Suppressor macrophage treated with lipopolysaccharide for 4 hours (primary cell): Measurements from ENCODE around the gene PLSCR2.
"Not testable (repeated sequence)": the region's sequence is repeated elsewhere in the genome, so short reads cannot be mapped to it uniquely, and the experiment has no call there.

ENCODE experiments used
- DNase-seq: peaks from one replicate; pipeline ENCODE4 v3.0.0-alpha.2; 2020

PLSCR2 gene

DNA sequence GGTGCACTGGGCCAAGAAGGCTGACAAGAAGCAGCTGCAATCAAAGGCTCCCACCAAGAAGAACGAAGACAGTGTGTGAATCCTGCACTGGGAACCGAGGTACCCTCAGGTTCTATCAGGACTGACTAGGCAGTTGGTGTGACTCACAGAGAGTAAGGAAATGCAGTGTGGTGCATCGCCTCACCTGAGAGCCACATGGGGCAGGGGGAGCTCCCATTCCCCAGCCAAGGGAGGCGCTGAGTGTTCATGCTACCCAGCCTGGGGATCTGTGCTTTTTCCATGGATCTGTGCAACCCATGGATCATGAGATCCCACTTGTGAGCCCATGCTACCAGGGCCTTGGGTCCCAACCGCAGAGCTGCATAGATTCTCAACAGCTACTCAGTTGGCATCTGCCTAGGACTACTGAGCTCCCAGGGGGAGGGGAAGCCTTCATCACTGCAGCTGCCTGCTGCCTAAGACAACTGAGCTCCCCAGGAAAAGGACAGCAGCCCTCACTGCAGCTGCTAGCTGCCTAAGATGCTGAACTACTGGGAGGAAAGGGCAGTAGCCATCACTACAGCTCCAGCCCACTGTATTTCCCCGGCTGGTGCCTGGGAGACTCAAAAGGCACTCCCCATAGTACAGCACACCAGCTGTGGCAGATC lies 6.9 kb upstream of the PLSCR2 start:
- DNase-seq = no peak

DNA sequence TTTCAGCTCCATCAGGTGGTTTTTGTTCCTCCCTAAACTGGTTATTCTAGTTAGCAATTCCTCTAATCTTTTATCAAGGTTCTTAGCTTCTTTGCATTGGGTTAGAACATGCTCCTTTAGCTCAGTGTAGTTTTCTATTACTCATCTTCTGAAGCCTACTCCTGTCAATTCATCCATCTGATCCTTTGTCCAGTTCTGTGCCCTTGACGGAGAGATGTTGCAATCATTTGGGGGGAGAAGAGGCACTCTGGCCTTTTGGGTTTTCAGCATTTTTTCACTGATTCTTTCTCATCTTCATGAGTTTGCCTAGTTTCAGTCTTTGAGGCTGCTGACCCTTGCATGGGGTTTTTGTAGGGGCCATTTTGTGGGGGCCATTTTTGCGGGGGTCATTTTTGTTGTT lies 5.6 kb upstream of the PLSCR2 start:
- DNase-seq = not testable (repeated sequence)

DNA sequence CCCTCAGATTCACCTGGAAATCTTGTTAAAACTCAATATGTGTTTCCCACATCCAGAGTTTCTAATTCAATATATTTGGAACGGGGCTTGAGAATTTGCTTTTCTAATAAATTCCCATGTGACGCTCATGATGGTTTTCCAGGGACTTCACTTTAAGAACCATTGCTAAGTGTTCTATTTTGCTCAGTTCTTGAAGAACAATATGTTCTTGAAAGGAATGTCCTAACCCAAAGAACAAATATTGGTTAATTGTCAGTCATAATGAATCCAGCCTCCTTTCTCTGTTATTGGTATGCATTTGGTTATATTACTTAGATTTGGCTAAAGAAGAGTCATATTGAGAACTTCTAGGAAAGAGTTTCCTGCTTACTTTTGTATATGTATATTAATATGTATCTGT lies 4.4 kb upstream of the PLSCR2 start:
- DNase-seq = no peak

DNA sequence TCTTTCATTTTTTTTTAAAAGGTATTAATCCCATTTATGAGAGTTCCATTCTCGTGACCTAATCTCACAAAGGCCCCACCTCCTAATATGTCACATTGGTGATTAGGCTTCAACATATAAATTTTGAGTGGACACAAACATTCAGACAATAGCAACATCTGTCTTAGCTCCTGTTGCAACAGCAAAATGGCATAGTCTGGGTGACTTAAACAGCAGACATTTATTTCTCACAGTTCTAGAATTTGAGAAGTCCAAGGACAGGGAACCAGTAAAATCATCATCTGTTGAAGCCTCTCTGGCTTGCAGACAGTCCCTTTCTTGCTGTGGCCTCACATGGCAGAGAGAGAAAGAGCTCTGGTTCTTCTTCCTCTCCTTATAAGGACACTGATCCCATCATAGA lies 3.2 kb upstream of the PLSCR2 start:
- DNase-seq = no peak

DNA sequence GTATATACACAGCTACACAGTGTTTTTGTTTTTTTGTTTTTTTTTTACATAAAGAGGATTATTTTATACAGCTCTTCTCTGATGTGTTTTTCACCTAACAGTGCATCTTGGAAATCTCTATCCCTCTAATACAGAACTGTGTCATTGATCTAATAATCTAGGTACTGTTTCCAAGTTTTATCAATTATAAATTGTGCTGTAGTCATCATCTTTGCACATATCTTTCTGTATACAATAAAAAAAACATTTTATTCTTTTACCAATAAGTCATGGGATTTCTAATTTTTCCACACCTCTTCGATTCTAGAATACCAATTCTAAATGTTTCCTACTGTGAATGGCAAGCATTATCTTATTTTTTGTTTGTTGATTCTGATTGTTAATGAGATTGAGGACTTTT lies 1.7 kb upstream of the PLSCR2 start:
- no peak for DNase-seq

DNA sequence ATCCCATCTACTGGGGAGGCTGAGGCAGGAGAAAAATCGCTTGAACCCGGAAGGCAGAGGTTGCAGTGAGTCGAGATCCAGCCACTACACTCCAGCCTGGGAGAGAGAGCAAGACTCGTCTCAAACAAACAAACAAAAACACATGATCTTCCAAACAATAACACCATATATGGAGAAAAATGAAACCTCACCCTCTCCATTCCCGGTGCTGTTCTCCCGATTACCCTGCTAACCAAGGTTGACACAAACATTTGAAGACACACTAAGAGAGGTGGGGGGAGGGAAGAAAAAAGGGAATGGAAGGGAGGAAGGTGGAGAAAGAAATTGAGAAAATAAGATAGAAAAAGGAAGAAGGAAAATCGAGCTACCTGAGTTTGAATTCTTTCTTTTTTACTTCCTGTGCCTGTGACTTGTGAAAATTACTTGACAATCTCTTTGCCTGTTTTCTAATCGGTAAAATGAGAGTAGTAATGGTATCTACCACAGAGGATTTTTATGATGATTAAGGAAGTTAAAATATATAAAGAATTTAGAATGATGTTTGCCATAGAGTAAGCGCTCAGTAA lies 1.1 kb upstream of the PLSCR2 start:
- no peak for DNase-seq

DNA sequence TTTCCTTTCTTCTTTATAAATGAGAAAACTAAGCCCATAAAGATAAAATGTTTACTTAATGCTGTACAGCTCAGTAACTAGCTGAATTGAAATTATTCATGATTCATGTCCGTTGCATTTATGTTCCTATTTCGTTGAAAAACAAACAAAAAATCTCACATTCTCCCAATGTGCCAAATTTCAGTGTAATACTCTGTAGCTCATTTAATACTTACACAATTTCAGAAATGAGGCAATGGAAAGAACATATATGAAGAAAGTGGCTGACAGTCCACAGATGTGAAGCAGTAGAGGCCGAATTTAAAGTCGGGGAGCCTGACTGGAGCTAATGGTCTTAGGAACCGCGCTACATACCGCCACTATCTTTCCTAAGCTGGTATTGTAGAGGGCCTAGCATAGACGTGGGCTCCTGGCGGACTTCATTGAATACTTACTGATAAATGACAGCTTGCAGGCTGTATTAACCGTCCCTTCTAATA lies 651 bp downstream of the PLSCR2 start:
- peak; percentile 11 for DNase-seq

DNA sequence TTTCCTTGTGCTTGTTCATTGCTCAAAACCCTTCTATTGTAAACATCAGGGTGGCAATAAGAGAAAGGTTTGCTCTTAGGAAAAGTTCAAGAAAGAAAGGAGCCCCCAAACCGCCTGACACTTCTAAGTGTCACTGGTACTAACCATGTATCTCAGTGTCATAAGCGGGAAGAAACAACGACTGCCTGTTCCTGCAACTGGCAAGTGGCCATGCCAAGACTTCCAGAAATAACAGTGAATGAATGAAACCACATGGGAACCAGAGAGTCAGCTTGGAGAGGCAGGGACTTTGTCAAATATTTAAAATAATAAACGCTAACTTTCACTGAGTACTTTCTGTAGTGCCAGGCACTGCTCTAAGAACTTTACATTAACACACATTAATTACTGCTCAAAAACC lies 1.1 kb downstream of the PLSCR2 start:
- DNase-seq = no peak

DNA sequence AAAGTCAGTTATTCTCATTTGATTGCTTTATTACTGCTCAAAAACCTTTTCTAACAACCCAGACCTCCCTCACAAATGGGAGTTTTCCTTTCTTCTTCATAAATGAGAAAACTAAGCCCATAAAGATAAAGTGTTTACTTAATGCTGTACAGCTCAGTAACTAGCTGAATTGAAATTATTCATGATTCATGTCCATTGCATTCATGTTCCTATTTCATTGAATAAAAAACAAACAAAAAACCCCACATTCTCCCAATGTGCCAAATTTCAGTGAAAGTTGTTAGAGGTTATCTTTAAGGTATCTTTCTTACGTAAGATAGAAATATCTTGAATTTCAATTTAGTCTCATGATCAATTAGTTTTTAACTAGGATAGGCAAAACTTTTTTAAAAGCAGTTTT lies 2.8 kb downstream of the PLSCR2 start:
- no peak for DNase-seq

DNA sequence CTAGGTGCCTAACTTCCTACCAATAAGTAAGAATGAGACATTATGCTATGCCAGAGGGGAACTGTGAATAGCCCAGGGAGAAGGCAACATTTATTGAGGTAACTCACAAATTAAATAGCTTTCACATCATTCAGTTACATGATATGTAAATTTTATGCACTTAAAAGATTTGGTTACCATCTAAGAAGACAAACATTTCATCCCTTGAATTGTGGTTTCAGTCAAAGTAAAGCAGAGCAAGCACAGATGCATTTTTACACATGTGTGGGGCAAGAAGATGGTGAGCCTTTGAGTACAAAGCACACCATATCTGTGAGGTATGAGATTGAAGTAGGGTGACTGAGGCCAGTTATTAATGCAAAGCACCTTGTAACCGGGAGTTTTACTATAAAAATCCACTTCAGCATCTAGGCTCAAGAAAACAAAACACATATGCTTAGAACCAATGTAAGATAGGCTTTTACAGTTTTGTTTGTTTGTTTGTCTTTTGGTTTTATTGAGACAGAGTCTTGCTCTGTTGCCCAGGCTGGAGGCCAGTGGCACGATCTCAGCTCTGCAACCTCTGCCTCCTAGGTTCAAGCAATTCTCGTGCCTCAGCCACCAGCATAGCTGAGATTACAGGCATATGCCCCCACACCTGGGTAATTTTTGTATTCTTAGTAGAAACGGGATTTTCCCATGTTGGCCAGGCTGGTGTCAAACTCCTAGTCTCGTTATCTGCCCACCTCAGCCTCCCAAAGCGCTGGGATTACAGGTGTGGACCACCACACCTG lies 3.5 kb downstream of the PLSCR2 start:
- no peak for DNase-seq

DNA sequence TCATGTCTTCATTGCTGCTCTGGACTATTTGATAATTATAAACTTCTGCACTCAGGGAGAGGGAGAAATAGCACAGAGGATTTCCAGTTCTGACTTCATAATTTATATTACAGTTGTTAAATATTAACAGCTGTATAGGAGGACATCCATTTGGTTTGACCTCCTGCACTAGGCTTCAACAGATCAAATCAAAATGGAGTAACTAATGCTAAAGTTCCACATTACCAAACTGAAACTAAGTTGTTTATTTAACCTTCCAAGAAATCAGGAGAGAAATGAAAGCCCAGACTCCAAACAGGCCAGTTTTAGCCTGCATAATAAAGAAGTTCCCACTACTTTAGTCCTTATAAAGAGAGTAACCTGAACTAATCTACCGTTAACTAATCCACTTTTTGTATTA lies 4.6 kb downstream of the PLSCR2 start:
- no peak for DNase-seq

DNA sequence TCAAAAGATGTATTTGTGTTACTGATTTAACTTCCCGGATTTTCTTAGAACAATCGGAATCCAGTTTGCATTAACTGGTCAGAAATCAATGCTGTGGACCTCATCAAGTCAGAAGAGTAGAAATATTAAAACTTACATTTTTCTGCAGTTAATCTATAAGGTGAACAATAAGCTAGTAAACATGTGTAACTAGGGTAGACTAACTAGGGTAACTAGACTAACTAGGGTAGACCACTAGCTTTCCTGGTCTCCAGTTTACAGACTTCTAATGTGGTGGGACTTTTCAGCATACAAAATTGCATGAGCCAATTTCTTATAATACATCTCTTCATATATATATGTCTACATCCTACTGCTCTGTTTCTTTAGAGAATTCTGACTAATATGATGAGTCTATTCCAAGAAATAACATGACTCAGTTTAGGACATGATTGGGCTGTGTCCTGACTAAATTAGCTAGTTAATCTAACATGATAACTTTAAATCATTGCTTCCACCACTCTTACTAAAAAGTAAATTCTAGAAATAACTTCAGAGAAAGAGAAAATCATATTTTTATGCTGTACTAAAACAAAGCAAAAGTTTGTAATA lies 5.3 kb downstream of the PLSCR2 start:
- no peak for DNase-seq

DNA sequence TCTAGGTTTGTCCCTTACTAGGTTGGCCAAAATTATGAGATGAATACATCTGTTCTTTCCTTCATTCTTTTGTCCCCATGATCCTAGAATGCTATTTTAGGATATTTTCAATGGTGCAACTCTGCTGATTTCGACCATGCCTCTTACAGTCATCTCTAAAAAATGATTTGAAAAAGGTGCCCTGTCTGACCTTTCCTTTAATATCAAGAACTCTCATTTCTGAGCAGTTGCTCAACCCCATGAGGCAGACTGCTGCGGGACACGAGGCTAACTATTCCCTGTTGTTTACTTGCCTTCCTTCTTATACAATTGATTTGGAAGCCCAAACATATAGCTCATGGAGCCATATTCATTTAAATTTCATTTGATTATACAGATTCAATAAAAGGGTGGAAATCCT lies 14.6 kb downstream of the PLSCR2 start:
- DNase-seq = no peak

DNA sequence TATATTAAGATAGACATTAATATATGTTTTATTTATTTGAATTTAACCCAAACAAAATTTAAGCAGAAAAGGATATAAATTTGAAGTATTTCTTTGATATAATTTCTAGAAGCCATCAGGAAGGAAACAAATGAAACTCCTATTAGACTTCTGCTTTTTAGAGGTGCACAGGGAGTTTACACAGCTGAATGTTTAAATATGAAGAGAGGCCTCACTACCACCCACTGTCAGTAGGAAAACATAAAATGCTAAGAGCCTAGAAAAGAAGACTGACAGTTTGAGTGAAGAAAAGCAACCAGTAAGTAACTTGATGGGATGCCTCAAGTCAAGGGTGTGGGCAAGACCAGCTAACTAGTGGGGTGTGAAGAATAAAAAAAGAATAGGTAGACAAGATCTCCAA lies 19.7 kb downstream of the PLSCR2 start:
- DNase-seq = no peak

DNA sequence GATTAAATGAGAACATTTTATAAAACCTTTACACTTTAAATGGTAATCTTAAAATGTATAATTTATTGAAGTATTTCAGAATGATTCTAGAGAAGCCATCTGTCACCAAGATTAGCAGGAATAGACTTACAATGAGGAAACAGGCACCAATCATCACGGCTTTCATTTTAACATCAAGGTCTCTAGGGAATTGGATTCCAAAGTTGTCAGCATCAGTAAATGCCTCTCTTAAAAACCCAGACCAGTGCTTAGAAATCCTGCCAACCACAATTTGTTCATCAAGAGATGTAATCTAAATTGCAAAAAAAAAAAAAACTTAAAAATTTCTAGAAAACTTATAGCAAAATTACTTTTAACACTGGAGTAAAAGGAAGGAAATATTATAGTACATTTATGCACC lies 20.3 kb downstream of the PLSCR2 start:
- DNase-seq = no peak

DNA sequence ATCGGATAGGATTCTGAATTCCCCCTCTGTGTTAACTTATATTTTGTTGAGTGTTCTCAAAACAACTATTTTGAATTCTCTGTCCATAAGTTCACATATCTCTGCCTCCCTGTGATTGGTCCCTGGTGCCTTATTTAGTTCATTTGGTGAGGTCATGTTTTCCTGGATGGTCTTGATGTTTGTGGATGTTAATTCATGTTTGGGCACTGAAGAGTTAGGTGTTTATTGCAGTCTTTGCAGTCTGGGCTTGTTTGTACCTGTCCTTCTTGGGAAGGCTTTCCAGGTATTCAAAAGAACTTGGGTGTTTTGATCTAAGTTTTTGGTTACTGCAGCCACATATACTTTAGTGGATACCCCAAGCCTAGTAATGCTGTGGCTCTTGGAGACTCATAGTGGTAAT lies 23.3 kb downstream of the PLSCR2 start:
- no peak for DNase-seq

DNA sequence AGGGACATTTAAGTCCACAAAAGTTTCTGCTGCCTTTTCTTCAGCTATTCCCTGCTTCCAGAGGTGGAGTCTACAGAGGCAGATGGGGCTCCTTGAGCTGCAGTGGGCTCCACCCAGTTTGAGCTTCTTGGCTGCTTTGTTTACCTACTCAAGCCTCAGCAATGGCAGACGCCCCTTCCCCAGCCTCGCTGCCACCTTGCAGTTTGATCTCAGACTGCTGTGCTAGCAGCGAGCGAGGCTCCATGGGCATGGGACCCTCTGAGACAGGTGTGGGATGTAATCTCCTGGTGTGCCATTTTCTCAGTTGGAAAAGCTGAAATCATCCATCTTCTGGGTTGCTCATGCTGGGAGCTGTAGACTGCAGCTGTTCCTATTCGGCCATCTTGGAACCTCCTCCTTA lies 29.1 kb downstream of the PLSCR2 start:
- not testable (repeated sequence) for DNase-seq

DNA sequence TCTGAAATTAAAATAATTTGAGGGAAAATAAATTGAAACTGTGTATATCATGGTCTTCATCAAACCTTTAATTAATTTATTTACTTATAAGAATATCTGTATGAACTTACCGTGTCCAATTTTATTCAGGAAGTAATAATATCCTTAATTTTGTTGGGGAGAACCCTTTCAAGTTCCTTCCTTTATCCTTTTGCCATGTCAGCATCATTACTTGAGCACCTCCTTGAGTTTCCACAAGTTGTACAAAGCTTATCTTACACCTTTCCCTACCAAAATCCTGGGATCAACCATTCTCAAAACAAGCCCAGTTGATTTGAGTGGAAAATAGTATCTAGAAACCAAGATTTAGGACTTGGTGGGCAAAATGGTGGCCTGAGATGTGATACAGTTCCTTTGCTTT lies 37.3 kb downstream of the PLSCR2 start:
- no peak for DNase-seq

DNA sequence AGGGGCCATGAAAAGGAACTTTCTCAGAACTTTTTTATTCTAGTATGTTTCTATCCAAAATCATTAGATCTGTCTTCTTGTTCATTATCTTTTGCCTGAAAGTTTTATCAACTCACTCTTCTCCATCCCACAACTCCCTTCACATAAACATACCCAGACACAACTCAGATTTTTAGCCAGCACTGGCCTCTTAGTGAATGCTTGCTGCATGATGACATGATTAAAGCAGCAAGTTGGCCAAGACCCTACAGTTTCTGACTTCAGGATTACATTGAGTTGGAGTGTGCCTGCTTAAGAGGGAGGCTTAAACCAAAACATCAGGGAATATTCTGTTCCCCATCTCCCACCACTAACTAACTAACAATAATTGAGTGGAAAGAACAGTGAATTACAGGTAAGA lies 38.1 kb downstream of the PLSCR2 start:
- DNase-seq = no peak

DNA sequence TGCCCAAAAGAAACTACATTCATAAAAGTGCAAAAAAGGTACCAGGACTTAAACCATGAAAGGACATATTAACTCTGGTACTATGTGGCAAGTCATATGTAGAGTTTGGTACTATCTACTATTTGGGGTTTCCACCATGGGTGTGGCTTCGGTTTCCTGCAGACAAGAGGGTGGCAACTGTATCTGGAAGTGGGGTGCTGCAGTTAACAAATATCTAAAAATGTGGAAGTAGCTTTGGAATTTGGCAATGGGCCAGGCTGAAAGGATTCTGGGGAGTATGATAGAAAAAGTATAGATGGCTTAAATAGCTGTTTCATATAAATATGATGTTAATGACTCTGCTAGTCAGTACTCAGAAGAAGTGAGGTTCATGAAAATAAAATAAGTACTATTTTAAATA lies 44.0 kb downstream of the PLSCR2 start:
- DNase-seq = no peak

DNA sequence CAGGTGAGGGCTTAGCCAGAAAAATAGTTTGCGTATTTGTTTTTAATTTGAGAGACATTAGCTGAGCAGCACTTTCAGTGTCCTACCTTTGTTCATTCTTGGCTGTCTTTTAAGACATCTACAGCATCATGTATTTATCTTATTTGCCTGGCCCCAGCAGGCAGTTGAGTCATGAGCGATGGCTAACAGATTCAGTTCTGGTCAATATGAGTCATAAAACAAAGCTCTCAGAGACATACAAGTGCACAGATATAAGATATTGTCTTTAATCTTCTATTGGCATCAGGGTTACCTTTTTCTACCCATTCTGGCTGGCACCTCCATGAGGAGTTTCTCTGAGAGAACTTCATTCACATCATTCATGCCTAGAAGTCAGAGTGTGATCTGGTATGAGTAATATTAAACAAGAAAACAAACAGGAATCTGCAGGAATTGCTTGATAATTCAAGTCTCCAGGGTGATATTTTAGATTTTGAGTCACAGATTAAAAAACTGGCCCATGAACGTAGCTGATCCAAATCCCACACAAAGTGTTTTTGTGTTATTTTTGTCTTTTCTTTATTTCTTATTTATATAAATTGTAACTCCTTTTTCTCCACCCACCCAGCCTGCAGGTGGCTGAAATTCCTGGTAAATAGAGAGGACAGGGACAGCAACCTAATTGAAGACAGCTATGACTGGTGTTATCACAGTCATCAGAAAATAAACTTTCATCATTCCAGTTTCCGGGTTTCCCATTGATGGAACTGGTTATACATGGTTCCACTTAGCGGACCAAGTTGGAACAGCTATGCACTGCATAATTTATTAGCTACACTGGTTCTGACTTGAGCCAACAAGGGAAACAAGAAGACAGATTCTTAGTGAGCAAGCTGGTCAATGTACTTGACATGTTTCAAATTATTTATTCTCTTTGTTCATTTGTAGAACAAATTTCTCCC lies 47.3 kb downstream of the PLSCR2 start:
- no peak for DNase-seq

DNA sequence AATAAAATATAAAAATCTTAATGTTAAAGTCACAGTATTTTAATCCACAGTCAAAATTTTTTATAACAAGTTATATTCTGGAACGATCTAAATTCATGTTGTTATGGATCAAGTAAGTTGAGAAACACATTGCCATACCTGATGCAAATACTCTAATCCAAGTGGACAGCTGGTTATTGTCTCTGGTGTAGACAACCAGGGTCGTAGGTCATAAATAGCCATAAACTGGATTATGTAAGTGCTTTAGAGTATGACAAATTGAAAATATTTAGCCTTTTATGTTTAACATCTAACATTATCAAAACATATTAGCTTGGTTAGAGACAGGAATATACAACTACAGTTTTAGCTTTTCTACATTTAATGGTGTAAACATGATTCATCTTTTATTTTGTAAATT lies 53.0 kb downstream of the PLSCR2 start:
- DNase-seq = no peak

DNA sequence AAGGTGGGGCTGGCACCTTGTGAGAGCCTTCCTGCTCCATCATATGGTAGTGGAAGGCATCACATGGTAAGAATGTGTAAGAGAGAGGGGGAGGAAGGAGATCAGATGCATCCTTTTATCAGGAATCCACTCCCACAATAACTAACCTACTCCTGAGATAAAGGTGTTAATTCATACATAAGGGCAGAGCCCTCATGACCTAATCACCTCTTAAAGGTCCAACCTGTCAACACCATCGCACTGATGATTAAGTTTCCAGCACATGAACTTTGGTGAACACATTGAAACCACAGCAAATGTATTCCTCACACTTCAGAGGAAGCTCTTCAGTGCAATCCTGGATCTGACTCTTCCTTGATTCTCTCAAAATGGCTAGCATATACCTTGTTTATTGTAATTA lies 55.4 kb downstream of the PLSCR2 start:
- no peak for DNase-seq
